ENCODE data around the gene ST14. TPM values are rescaled to one million over a fixed set of nuclear protein-coding genes. Genes with fewer than 3 reads are reported as not detected.

Gene ST14
- total RNA-seq, 4 donors from 2014 or later, result 71.9 to 109 (median 84.6) TPM

- 74% methylated on average over 21 of the region's 21 CpGs for WGBS
- H3K4me3 ChIP-seq, result no peak overlapping the region
- no peak for TF ChIP-seq CTCF (IDR thresholded peaks at IDR 0.05)
- no peak for TF ChIP-seq POLR2A (IDR thresholded peaks at IDR 0.05)
- no peak for TF ChIP-seq POLR2AphosphoS5 (IDR thresholded peaks at IDR 0.05)
- no peak for TF ChIP-seq EP300 (IDR thresholded peaks at IDR 0.05)
Measured at GRCh38 chr11:130217133-130218031, 57.8 kb downstream of the ST14 start.

GRCh38 chr11:130218501-130219070 is 59.0 kb downstream of the ST14 start:
- Histone ChIP-seq H3K27me3 (no peaks in the 10 kb centered on the region), H3K9me3 (no peaks in the 10 kb centered on the region), H3K4me1 (peaks cover 11% of the 10 kb centered on the region), H3K36me3 (no peaks in the 10 kb centered on the region), H3K27ac (no peak overlapping the region), H3K4me3 (no peak overlapping the region)
- DNase-seq (ENCODE audit: low spot score in 2 of 2), result no peak
- TF ChIP-seq POLR2AphosphoS5 (IDR thresholded peaks at IDR 0.05) (no peak), CTCF (IDR thresholded peaks at IDR 0.05) (no peak), EP300 (IDR thresholded peaks at IDR 0.05) (no peak), POLR2A (IDR thresholded peaks at IDR 0.05) (no peak)
- WGBS, result 90% methylated on average over 11 of the region's 14 CpGs

More at GRCh38 chr11:130217133-130218031, 57.8 kb downstream of the ST14 start:
- Histone ChIP-seq H3K4me1 (peaks cover 11% of the 10 kb centered on the region), H3K27ac (no peak overlapping the region), H3K36me3 (no peaks in the 10 kb centered on the region), H3K27me3 (no peaks in the 10 kb centered on the region), H3K9me3 (no peaks in the 10 kb centered on the region)
- no peak for DNase-seq (ENCODE audit: low spot score in 2 of 2)

GRCh38 chr11:130219148-130219547 is 59.6 kb downstream of the ST14 start:
- Histone ChIP-seq H3K4me1 (peaks cover 11% of the 10 kb centered on the region), H3K4me3 (no peak overlapping the region), H3K27me3 (no peaks in the 10 kb centered on the region), H3K9me3 (no peaks in the 10 kb centered on the region), H3K27ac (no peak overlapping the region), H3K36me3 (no peaks in the 10 kb centered on the region)
- no peak for DNase-seq (ENCODE audit: low spot score in 2 of 2)
- TF ChIP-seq POLR2AphosphoS5 (IDR thresholded peaks at IDR 0.05) (no peak), CTCF (IDR thresholded peaks at IDR 0.05) (no peak), EP300 (IDR thresholded peaks at IDR 0.05) (no peak), POLR2A (IDR thresholded peaks at IDR 0.05) (no peak)
- WGBS, result 93% methylated on average over 8 of the region's 8 CpGs

GRCh38 chr11:130220311-130221035 is 60.9 kb downstream of the ST14 start:
- no peaks in the 10 kb centered on the region for H3K9me3 ChIP-seq
- peaks cover 11% of the 10 kb centered on the region for H3K4me1 ChIP-seq
- H3K27me3 ChIP-seq, result no peaks in the 10 kb centered on the region
- H3K27ac ChIP-seq, result no peak overlapping the region
- H3K4me3 ChIP-seq, result no peak overlapping the region
- TF ChIP-seq EP300 (IDR thresholded peaks at IDR 0.05), result no peak
- TF ChIP-seq POLR2AphosphoS5 (IDR thresholded peaks at IDR 0.05), result no peak
- TF ChIP-seq POLR2A (IDR thresholded peaks at IDR 0.05), result no peak
- TF ChIP-seq CTCF (IDR thresholded peaks at IDR 0.05), result no peak
- no peak for DNase-seq (ENCODE audit: low spot score in 2 of 2)
- WGBS, result 84% methylated on average over 17 of the region's 19 CpGs
- H3K36me3 ChIP-seq, result no peaks in the 10 kb centered on the region
